ENCODE measurements around the gene PPARG. TPM values are rescaled to one million over a fixed set of nuclear protein-coding genes. Genes with fewer than 3 reads are reported as not detected.
"Not testable (repeated sequence)": the region's sequence is repeated elsewhere in the genome, so short reads cannot be mapped to it uniquely, and the experiment has no call there.

Gene PPARG
- total and polyA plus RNA-seq, 9 donors, result 12.8 to 53.6 (median 32.4) TPM

DNA sequence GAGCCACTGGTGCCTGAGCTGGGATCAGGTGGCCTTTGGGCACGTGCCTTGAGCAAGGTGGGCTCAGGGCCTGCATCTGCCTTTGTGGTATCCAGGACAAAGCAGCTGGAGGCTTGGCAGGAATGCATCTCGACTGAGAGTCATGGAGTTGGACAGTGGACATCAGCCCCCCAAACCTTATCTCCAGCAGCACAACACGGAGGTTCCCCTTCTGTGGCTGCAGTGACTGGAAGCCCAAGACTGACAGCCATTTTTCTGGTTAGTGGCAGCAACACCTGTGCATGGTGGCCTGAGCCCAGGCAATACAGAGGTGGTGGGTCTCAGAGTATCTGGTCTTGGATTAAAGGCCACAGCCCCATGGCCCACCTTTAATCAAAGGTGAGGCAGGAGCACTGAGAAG, 167.6 kb downstream of the PPARG start:
- no peaks in the 10 kb centered on the region for H3K4me1 ChIP-seq (ENCODE audit: insufficient read depth)

DNA sequence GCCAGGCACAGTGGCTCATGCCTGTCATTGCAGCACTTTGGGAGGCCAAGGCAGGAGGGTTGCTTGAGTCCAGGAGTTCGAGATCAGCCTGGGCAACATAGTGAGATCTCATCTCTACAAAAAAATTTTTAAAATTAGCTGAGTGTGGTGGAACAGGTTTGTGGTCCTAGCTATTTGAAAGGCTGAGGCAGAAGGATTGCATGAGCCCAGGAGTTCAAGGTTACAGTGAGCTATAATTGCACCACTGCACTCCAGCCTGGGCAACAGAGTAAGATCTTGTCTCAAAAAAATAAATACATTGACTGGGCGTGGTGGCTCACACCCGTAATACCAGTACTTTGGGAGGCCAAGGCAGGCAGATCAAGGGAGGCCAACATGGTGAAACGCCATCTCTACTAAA, 168.5 kb downstream of the PPARG start:
- H3K4me1 ChIP-seq (ENCODE audit: insufficient read depth); DNase-seq; H3K27me3 ChIP-seq; H3K36me3 ChIP-seq; intact Hi-C loops (cut with DNase I); H3K9me3 ChIP-seq; H3K4me3 ChIP-seq; H3K27ac ChIP-seq: not testable (repeated sequence)
- WGBS, 3 donors, result 72 to 96% (median 73%) methylated on average over 4 of the region's 4 CpGs

More for the DNA sequence above, 167.6 kb downstream of the PPARG start:
- Histone ChIP-seq H3K4me3 (no peak overlapping the region), H3K36me3 (no peaks in the 10 kb centered on the region), H3K9me3 (no peaks in the 10 kb centered on the region), H3K27ac (no peak overlapping the region), H3K27me3 (no peaks in the 10 kb centered on the region)
- 87 to 97% (median 89%) methylated on average over 3 of the region's 3 CpGs for WGBS, 3 donors
- DNase-seq, result no peak
- intact Hi-C loops (cut with DNase I), result no loop called here
- TF ChIP-seq CTCF (IDR thresholded peaks at IDR 0.05), result no peak
- no peak for TF ChIP-seq EP300 (IDR thresholded peaks at IDR 0.05)
- no peak for TF ChIP-seq POLR2A (IDR thresholded peaks at IDR 0.05)

DNA sequence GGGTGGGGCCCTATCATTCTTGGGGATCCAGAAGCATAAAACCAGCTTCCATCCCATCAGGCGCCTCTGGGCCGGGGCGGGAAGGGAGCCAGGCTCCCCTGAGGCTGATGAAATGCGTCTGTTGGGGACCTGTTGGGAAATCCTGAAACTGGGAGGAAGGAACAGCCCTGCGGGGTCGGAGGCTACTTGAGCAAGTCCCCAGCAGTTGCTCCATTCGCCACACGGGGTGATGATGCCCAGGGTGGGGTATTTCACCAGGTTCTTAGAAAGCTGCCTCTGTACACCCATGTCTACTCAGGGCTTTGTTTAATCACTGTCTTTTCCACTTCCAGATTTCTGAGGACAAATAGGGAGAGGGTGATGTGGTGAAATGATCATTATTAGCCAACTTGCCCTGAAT, 170.0 kb downstream of the PPARG start:
- WGBS, 3 donors, result 71 to 89% (median 88%) methylated on average over 8 of the region's 8 CpGs
- Histone ChIP-seq H3K36me3 (no peaks in the 10 kb centered on the region), H3K27ac (no peak overlapping the region), H3K27me3 (no peaks in the 10 kb centered on the region), H3K9me3 (no peaks in the 10 kb centered on the region), H3K4me3 (no peak overlapping the region), H3K4me1 (ENCODE audit: insufficient read depth) (no peaks in the 10 kb centered on the region)
- intact Hi-C loops (cut with DNase I), result no loop called here
- TF ChIP-seq EP300 (IDR thresholded peaks at IDR 0.05) (no peak), CTCF (IDR thresholded peaks at IDR 0.05) (no peak), POLR2A (IDR thresholded peaks at IDR 0.05) (no peak)
- no peak for DNase-seq

- WGBS, 3 donors, result 78 to 84% (median 79%) methylated on average over 3 of the region's 3 CpGs
- no peaks in the 10 kb centered on the region for H3K9me3 ChIP-seq
- TF ChIP-seq CTCF (IDR thresholded peaks at IDR 0.05) (no peak), EP300 (IDR thresholded peaks at IDR 0.05) (no peak), POLR2A (IDR thresholded peaks at IDR 0.05) (no peak)
- no peaks in the 10 kb centered on the region for H3K27me3 ChIP-seq
- no peaks in the 10 kb centered on the region for H3K4me1 ChIP-seq (ENCODE audit: insufficient read depth)
- intact Hi-C loops (cut with DNase I), result no loop called here
- DNase-seq, result no peak
- H3K27ac ChIP-seq, result no peak overlapping the region
- no peak overlapping the region for H3K4me3 ChIP-seq
- no peaks in the 10 kb centered on the region for H3K36me3 ChIP-seq
Measured at GRCh38 chr3:12460127-12460526, 171.3 kb downstream of the PPARG start.

DNA sequence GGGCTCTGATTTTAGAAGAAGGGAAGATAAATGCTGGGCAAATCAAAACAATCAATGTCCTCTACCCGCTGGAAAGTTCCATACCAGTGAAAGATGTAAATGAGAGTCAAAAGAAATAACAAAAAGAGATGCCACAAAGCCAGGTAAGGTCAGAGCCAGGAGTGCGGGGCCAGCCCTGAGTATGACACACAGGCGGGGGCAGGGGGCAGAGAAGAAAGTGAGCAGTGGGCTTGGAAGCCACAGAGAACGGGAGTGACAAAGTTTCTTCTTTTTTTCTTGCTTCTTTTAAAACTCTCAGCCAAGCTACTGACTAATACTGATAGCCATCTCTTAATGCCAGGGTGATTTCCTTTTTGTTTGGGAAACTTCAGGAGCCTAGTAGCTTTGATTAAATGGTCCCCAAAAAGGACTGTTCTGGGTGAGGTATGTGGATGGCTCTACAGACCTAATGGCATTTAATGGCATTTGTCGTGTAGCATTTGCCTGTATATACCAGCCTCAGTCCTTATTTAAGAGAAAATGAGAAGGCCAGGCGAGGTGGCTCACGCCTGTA, 172.3 kb downstream of the PPARG start:
- TF ChIP-seq CTCF (IDR thresholded peaks at IDR 0.05) (no peak), EP300 (IDR thresholded peaks at IDR 0.05) (no peak), POLR2A (IDR thresholded peaks at IDR 0.05) (no peak)
- 94 to 98% (median 96%) methylated on average over 7 of the region's 7 CpGs for WGBS, 3 donors
- intact Hi-C loops (cut with DNase I), result no loop called here
- Histone ChIP-seq H3K36me3 (no peaks in the 10 kb centered on the region), H3K27me3 (no peaks in the 10 kb centered on the region), H3K4me3 (no peak overlapping the region), H3K4me1 (ENCODE audit: insufficient read depth) (peaks cover 2% of the 10 kb centered on the region), H3K9me3 (no peaks in the 10 kb centered on the region), H3K27ac (no peak overlapping the region)
- no peak for DNase-seq
